GM19455 (cell line): ENCODE data around the gene TJP1.
A peak's percentile ranks its signal among the peaks of the same experiment; 100 is the strongest.
"Not testable (repeated sequence)": the region's sequence is repeated elsewhere in the genome, so short reads cannot be mapped to it uniquely, and the experiment has no call there.

ENCODE experiments used
- ATAC-seq: cut with Tn5 transposase; IDR thresholded peaks from one replicate; pipeline ENCODE4 v1.9.1; 2021; ENCODE audit not compliant: unreplicated experiment

TJP1 gene

GRCh38 chr15:29756358-29757267 is 65.7 kb downstream of the TJP1 start:
- no peak for ATAC-seq

GRCh38 chr15:29754009-29754408 is 68.3 kb downstream of the TJP1 start:
- ATAC-seq = not testable (repeated sequence)

GRCh38 chr15:29753506-29753905 is 68.8 kb downstream of the TJP1 start:
- no peak for ATAC-seq

- ATAC-seq = no peak
These were observed 71.5 kb downstream of the TJP1 start for GRCh38 chr15:29750754-29751153.

DNA sequence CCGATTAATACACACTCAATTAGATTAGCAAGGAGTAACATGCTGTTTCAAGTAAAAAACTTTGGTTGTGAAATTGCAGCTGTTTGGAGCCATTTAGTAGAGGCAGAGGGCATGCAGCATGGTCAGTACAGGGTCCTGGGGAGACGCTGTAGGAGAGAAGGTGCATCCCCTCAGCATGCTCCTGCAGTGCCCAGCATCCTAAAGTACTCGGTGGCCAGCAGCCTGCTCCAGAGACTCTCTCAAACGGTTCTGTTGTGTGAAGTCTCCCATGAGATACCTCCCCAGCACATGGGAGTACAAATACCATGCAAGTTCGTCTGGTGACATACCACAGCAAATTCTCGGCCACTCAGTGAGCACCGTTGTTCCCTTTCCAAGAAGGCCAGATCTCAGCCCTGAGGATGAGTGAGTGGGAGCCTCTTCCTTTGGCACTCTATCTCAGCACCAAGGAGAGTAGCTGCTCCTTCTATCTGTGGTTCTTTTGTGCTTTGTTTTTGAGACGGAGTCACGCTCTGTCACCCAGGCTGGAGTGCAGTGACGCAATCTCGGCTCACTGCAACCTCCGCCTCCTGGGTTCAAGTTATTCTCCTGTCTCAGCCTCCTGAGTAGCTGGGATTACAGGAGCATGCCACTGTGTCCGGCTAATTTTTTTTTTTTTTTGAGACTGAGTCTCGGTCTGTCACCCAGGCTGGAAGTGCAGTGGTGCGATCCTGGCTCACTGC is 72.7 kb downstream of the TJP1 start:
- ATAC-seq = no peak

DNA sequence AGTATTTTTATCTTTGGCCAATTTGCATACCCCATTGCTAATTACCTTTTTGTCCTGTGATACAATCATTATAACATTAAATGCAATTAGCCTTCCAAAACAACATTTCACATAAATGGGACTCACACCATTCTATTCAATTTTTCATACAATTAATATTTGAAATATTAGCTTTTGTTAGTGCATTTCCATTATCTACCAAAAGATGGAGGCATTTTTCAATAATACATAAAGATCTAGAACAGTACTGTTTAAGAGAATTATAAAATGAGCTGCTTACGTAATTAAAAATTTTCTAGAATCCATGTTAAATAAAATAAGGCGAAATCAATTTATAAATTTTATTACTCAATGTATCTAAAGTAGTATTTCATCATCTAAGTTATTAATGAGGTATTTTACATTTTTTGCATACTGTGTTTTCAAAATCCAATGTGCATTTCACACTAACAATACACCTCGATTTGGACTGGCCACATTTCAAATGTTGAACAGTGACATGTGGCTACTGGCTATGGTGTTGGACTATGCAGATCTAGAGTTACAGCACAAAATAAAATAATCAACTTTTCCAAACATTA is 74.3 kb downstream of the TJP1 start:
- no peak for ATAC-seq

GRCh38 chr15:29743475-29743874 is 78.8 kb downstream of the TJP1 start:
- ATAC-seq = no peak

DNA sequence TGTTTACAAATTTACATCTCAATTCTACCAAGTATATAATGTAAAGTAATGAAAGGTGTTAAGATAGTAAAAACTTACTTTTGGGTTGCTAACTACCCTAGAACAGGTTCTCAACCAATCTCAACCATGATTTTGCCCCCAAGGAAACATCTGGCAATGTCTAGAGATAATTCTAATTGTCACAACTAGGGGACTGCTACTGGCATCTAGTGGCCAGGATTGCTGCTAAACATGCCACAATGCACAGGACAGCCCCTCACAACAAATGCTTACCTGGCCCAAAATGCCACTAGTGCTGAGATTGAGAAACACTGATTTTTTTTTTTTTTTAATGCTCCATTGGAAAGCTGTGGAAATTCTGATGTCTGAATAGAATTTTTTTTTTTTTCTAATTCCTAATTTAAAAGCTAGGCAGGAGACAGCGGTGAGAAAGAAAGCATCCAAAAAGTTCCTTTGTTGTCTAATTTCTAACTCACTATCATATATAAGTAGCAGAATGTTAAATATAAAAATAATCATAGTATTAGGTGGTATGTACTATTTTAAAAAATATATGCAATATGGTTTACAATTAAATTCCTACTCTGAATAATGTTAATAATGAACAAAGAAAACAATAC is 81.5 kb downstream of the TJP1 start:
- no peak for ATAC-seq

DNA sequence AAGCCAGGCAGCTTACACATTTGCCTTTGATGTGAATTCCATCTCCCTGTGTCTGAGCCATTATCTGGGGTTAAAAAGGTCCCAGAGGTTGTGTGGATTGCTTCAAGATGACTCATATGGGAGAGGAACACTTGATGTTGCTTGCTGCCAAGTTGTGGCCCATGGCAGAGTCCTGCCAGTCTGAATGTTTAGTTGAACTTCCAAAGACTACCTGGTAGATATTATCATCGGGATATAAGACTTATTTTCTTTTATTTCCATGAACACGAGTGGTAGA is 85.6 kb downstream of the TJP1 start:
- no peak for ATAC-seq

- peak; percentile 53 for ATAC-seq
These were observed 86.1 kb downstream of the TJP1 start for GRCh38 chr15:29736012-29736743.

- no peak for ATAC-seq
These were observed 87.2 kb downstream of the TJP1 start for GRCh38 chr15:29734917-29735572.

- no peak for ATAC-seq
These were observed 90.4 kb downstream of the TJP1 start for GRCh38 chr15:29731865-29732264.

DNA sequence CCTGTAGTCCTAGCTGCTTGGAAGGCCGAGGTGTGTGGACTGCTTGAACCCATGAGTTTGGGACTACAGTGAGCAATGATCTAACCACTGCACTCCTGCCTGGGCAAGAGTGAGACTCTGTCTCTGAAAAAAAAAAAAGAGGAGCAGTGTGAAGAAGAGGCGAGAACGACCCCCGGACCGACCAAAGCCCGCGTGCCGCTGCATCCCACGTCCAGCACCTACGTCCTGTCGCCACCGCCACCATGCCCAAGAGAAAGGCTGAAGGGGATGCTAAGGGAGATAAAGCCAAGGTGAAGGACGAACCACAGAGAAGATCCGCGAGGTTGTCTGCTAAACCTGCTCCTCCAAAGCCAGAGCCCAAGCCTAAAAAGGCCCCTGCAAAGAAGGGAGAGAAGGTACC is 91.8 kb downstream of the TJP1 start:
- ATAC-seq = not testable (repeated sequence)

DNA sequence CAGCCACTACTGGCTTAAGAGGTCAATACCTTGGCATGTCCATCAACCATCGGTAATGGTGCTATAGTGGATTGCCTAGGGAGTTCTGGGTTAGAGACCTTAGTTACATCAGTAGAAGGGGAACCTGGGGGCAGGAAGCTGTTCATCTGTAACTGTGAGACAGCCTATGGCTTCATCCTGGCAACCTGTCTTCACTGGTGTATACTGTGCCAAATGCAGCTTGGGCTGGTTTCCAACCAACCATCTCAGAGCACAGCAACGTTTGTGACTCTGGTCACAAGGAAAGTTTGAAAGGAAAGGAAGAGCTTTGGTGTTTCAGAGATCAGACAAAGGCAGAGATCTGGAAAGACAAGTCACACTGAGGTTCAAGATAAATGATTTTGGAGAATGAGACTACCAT is 93.8 kb downstream of the TJP1 start:
- no peak for ATAC-seq

DNA sequence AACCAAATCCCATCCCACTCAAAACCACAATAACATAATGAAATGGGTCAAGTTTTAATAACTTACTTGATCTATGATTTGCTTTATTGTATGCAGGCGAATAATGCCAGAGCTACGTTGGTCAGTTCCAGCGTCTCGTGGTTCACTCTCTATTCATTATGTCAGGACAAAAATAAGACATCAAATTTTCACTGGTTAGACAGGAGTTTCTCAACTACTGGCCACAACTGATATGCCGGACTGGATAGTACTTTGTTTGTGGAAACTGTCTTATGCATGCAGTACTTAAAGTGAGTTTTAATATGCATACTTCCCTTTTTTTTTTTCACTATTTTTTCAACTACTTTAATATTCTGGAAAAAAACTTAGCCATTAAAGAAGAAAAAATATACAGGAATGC is 94.4 kb downstream of the TJP1 start:
- no peak for ATAC-seq

DNA sequence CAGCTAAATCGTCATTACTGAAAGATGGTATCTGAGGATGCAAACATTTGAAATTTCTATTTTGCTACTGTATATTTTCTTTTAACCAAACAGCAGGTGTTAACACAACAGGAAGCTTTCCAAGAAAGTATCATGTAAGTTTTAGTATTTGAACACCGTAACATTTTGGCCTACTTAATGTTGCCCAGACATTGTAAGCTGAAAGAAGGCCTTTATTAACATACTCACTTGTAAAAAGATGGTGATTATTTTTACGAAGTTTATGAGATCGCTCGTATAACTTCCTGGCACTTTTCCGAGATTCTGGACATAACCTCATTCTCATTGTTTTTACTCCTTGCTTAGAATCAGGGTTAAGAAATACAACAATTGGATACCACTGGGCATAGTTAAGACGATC is 95.7 kb downstream of the TJP1 start:
- ATAC-seq = no peak

DNA sequence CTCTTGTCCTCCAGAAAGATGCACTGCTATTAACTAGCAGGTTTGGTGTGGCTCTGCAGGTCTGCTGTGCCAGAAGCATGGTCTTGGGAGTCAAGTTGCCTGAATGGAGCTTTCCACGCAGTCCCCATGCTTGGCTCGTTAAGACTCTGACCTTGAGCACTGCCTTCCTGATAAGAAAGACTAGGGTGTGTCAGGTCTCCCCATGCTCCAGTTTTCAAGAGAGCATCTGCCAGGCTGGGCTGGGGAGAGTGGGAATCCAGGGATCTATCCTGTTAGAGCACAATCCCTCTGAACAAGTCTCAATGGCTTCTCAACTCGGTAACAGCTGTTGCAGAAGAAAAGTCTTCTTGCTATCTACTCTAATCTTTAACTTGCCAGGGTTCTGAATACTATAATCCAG is 98.2 kb downstream of the TJP1 start:
- no peak for ATAC-seq

DNA sequence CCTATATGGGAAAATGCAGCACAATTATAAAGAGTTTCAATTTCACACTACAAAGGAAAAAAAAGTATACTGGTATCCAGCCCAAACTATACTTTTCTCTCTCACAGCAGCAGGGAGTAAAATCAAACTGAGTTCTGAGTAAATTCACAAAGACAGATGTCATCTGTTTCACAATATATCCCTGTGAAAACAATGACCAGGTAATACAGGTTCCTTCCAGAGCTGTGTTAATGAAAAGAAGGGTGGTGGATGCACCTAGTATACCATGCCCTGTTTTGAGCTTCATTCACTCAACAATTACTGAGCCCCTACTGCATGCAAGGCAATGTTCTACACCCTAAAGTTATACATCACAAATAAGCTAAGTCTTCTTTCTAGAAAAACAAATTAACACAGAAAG is 108.5 kb downstream of the TJP1 start:
- ATAC-seq = no peak

- ATAC-seq = no peak
These were observed 110.0 kb downstream of the TJP1 start for GRCh38 chr15:29712149-29712885.

DNA sequence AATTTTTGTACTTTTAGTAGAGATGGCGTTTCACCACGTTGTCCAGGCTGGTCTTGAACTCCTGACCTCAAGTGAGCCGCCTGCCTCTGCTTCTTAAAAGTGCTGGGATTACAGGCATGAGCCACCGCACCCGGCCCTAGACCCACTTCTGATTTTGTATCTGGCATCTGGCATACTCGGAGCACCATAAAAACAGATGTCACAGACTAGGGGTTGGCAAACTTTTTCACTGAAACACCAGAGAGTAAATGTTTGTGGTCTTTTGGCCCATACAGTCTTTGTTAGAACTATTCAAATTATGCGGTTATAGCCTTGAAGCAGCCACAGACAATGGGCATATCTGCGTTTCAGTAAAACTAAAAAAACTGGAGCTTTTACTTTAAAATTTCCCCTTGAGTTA is 110.7 kb downstream of the TJP1 start:
- no peak for ATAC-seq
